ENCODE measurements around the gene CTDSP1.

Gene CTDSP1

DNA sequence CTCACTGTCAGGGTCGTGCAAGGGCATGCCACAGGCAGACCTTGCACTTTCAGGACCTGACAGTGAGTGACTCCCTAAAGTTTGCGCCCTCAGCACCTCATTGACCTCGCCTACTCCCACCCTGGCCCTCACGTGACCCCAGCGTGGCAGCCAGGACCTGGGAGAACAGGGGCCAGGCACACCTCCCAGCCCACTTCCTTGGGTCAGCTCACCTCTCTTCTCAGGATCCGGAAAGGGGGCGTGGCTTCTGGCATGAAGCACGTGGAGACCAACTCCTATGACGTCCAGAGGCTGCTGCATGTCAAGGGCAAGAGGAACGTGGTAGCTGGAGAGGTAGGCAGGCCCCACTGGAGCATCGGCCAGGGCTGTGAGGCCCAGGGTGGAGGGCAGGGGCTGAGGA lies 28.1 kb downstream of the CTDSP1 start:
- DNase-seq: no peak

DNA sequence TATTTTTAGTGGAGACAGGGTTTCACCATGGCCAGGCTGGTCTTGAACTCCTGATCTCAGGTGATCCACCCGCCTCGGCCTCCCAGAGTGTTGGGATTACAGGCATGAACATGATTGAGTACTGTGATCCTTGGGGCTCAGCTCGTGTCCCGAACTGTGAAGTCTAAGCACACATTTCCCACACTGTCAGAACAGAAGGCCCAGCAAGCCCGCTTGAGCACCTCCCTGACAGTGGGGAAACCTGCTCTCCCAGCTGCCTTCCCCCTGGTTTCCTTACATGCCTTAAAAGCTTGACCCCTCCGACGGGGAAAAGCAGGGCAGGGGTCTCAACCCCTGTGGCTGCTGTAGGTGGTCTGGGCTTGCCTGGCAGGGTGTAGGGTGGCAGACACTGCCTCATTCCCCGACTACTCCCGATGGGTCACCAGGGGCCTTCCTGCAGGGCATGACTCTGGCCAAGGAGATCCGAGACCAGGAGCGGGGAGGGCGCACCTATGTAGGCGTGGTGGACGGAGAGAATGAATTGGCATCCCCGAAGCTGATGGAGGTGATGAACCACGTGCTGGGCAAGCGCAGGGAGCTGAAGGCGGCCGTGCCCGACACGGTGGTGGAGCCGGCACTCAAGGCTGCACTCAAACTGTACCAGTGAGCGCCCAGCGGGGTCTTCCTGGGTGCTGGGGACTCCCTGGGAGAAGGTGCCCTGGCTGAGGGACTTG lies 29.3 kb downstream of the CTDSP1 start:
- DNase-seq: no peak

DNA sequence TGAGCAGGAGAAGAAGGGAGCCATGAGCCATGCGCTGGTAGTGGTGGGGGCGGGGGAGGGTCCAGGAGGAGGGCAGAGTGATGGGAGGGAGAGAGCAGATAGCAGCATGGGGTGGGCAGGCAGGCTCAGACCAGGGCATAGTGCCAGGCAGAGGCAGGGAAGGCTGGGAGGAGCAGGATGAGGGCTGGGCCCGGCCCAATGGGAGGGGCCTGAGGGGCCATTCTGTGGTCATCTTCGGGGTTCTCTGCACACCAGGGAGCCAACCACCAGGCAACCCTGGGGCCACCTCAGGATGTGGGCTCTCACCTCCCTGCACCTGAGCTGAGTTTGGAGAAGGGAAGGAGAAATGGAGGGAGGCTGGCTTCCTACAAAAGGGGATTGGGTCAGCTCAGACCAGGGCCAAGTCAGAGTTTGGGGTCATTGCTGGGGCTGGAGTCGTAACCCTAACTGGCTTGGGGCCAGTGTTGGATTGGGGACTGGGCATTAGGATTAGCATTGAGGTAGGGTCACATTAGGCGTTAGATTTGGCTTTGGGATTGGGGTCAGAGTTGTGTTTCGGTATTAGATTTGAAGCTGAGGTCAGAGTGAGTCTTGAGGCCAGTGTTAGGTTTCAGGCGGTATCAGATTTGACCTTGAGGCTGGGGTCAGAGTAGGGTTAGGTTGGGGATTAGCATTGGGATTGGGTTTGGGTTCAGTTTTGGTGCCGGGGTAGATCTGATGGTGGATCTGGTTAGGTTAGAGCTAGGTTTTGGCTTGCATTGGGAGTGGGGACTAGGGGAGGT lies 30.4 kb downstream of the CTDSP1 start:
- DNase-seq: no peak

DNA sequence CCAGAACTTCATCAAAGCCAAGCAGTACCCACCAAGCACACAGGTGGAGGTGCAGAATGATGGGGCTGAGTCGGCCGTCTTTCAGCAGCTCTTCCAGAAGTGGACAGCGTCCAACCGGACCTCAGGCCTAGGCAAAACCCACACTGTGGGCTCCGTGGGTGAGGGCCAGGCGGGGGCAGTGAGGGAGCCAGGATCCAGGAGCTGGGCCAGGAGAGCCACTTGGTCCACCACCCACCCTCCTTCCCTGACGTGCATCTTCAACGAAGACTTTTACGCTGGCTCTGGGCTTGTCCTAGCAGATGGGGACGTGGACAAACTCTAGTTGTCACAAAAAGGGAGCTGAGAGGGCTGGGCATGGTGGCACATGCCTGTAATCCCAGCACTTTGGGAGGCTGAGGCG lies 31.1 kb downstream of the CTDSP1 start:
- no peak for DNase-seq

DNA sequence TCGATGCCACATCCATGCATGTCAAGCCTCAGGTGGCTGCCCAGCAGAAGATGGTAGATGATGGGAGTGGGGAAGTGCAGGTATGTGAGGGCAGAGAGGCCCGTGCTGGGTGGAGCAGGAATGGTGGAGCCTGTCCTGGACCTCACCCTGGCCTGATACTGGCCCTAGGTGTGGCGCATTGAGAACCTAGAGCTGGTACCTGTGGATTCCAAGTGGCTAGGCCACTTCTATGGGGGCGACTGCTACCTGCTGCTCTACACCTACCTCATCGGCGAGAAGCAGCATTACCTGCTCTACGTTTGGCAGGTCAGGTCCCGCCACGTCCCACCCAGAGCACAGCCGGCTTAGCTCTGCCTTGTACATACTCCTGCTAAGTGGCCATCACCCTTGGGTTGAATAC lies 32.2 kb downstream of the CTDSP1 start:
- DNase-seq: no peak

DNA sequence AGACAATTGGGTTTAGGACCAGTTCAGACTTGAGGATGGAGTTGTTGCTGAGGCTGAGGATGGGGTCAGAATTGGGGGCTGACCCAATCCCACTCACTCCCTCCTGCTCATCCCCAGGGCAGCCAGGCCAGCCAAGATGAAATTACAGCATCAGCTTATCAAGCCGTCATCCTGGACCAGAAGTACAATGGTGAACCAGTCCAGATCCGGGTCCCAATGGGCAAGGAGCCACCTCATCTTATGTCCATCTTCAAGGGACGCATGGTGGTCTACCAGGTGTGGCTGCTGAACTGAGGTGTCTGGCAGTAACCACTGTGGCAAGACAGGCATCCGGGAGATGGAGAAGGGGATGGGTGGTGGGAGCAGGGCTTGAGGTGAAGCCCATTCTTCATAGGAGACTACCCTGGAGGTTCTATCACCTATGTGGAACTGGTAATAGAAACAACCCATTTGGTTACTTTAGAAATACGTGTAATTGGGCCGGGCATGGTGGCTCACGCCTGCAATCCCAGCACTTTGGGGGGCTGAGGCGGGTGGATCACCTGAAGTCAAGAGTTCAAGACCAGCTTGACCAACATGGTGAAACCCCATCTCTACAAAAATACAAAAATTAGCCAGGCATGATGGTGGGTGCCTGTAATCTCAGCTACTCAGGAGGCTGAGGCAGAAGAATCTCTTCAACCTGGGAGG lies 33.2 kb downstream of the CTDSP1 start:
- DNase-seq: no peak

DNA sequence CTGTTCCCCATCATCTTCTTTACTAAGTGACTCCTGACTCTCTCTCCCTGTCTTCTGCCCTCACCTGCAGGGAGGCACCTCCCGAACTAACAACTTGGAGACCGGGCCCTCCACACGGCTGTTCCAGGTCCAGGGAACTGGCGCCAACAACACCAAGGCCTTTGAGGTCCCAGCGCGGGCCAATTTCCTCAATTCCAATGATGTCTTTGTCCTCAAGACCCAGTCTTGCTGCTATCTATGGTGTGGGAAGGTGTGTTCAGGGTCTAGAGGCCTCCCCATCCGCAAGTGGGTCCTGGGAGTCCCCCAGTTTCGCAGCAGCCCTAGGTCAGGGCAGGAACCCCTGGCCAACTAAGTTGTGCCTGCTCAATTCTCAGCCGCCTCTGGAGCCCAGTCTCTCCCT lies 34.8 kb downstream of the CTDSP1 start:
- DNase-seq: no peak

DNA sequence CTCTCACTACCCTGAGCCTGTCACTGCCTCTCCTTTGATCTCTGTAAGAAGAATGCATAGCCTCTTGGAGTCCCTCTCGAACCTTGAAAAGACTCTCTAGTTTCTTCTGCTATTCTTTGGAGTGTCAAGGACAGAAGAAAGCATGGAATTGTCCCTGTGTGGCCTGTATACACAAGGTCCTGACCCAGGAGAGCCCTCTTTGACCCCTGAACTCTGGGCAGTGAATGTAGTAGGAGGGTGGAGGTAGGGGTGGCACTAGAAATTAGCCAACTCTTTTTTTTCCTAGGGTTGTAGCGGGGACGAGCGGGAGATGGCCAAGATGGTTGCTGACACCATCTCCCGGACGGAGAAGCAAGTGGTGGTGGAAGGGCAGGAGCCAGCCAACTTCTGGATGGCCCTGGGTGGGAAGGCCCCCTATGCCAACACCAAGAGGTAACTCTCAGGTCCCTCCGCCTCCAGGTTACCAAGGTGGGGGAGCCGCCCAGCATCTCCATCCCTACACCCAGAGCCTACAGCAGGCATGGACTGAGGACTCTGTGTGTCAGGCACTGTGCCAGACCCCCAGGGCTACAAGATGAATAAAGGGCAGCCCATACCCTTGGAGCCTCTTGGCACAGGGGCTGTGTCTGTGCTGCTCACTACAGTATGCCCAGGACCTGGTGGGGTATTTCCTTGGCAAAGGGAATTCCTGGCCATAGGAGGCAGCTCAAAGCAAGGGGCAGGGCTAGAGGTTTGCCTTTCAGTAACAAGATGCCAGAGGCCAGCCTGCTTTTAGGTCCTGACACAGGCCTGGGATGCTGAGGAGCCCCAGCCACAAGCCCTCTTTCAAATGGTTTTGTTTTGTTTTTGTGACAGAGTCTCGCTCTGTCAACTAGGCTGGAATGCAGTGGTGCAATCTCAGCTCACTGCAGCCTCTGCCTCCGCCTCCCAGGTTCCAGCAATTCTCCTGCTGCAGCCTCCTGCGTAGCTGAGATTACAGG lies 35.6 kb downstream of the CTDSP1 start:
- DNase-seq: no peak

DNA sequence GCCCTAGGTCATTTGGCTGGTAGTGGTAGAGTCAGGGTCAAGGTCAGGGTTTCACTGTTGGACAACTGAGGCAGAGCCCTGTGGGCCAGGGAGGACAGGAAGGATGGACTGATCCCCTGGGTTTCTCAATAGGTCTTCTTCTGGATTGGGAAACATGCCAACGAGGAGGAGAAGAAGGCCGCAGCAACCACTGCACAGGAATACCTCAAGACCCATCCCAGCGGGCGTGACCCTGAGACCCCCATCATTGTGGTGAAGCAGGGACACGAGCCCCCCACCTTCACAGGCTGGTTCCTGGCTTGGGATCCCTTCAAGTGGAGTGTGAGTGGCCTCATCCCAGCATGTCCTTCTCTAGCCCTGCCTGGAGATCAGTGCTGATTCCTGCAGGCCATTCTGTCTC lies 37.3 kb downstream of the CTDSP1 start:
- no peak for DNase-seq

DNA sequence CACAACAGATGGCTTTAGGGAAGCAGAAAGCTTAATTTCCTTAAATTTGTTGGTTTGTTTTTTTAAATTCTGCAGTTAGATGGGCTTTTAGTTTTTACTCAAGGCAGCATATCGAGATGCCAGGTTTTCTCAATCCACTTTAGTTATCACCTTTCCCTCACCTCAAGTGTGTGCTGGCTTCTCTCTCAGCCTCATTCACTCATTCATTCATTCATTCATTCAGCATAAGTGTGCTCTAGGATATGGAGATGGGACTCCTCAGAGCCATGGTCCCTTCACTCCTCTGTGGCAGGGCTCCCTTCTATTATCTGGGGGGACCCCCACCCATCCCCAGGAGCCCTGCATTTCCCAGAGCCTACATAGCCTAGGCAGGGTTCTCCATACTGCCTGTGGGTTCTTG lies 38.3 kb downstream of the CTDSP1 start:
- no peak for DNase-seq

DNA sequence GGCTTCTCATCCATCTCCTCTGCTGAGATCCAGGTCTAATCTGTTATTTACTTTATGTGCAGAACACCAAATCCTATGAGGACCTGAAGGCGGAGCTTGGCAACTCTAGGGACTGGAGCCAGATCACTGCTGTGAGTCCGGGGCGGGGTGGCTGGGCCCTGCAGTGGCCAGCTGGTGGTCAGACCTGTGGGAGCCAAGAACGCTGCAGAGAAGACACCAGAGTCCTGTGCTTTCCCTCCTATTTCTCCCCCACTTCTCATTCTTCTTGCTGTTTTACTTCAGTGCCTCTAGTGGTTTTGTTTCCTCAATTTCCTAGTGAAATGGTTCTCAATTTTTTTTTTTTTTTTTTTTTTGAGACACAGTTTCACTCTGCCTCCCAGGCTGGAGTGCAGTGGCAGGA lies 38.9 kb downstream of the CTDSP1 start:
- DNase-seq: no peak

DNA sequence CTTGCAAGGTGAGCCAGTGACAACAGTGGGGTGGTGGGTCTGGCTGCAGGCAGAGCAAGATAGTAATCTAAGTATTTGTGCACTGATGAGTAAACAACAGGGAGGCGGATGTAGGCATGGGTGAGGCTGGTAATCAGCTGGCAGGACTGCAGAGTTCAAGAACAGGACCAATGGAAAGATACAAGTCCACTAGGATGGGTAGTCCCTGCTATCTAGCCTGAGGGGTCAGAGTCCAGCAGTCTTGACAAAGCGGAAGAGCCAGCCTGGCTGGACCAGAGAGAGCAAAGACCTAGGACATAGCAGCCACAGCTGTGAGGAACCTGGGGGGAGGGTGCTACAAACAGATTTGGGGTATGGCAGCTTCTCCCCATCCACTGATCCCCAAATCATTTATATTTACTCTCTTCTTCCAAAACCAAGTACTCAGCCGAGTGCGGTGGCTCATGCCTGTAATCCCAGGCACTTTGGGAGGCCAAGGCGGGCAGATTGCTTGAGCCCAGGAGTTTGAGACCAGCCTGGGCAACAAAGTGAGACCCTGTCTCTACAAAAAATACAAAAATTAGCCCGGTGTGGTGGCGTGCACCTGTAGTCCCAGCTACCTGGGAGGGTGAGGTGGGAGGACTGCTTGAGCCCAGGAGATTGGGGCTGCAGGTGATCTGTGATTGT lies 45.2 kb downstream of the CTDSP1 start:
- DNase-seq: no peak

DNA sequence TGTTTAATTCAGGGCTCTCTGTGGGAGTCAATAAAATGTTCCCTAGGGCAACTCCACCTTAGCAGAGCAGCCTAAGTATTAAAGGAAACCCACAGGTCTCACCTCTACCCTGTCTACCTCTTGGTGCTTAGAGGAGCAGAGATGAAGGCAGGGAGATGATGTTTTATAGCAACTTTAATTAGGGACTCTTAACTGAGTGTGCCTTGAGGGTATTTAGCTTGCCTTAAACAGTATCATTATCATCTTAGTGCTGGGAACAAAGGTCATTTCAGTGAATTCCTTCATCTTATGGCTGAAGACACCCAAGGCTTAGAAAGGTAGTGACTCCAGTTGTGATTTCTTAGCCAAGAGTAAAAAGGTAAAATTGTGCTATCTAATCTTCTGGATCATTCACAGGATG lies 45.9 kb downstream of the CTDSP1 start:
- no peak for DNase-seq

DNA sequence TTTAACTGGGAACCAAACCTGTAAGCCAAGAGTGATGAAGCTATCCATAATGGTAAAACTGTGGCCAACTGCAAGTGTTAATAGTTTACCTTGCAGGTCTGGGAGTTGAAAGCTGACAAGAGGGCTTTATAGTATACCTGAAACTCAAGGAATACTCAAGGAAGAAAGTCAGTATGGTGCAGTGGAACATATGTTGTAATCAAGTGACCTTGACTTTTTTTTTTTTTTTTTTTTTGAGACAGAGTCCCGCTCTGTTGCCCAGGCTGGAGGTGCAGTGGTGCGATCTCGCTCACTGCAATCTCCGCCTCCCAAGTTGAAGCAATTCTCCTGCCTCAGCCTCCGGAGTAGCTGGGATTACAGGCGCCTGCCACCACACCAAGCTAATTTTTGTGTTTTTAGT lies 46.9 kb downstream of the CTDSP1 start:
- DNase-seq: no peak

DNA sequence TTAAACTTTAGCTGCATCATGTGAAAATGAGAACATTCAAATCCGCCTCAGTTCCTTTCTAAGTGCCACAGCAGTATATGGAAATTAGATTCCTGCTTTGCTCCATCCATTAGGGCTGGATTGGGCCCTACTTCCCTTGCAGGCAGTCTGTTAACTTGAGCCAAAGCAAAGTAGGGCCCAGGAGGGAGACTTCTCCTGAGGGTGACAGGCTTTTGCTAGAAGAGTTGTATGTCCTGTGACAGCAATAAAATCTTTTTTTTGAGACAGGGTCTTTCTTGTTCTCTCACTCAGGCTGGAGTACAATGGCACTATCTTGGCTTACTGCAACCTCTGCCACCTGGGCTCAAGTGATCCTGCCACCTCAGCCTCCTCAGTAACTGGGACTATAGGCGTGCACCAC lies 47.4 kb downstream of the CTDSP1 start:
- DNase-seq: no peak

DNA sequence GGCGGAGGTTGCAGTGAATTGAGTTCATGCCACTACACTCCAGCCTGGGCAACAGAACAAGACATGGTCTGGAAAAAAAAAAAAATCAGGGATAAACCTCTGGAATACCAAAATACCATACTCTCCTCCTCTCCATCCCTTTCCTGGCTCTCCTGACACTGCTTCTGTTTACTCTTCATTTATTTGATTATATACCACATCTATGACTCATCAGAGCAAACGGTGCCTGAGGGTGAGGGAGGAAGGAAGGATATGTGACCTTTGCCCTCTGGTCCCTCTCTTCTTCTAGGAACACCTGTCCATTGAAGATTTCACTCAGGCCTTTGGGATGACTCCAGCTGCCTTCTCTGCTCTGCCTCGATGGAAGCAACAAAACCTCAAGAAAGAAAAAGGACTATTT lies 49.3 kb downstream of the CTDSP1 start:
- DNase-seq: peak; percentile 55

DNA sequence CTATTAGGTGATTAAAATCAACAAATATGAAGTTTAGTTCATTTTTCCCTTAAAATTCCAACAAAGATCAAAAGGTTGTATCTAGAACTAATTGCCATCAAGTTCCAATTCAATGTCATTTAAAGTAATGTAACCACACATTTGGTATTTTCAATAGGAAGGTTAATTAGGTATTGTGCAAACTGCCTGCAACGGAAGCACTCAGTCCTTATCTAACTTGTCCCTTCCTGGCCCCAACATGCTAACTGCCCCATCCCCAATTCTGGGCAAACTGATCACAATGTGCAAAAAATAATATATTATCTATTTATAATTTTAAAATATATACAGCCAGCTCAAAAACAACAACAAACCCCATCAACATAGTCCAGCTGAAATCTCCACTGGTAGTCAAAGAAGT lies 52.4 kb downstream of the CTDSP1 start:
- no peak for DNase-seq

All from NCI-H146 (cell line).